ENCODE data around the gene ABCC8. TPM values are rescaled to one million over a fixed set of nuclear protein-coding genes. Genes with fewer than 3 reads are reported as not detected.

ABCC8 gene
- total and polyA plus RNA-seq, 4 donors = 5.5 to 33.2 (median 18.3) TPM

DNA sequence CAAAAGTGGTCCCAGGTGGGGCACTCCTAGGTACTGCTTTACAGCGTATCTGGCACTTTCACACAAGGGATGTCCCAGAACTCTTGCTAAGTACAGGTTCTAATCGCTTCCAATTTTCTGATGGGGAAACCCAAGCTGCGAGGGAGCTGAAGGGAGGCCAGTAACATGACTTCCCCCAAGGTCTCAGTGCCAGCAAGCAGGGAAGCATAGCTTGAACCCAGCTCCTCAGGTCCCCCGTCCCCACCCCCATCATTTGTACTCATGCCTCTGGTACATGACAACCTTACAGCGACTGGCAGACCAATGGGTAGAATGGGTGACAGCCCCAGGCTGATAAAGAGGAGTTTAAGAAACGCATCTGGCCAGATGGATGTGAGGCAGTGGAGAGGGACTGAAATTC lies 716 bp upstream of the ABCC8 start:
- H3K4me1 ChIP-seq (ENCODE audit: control insufficient read depth, insufficient read depth, low read length) = peaks cover 20% of the 10 kb centered on the region
- no peak for DNase-seq (ENCODE audit: low read depth in 4 of 6, low spot score in 6 of 6)
- no peaks in the 10 kb centered on the region for H3K36me3 ChIP-seq (ENCODE audit: control insufficient read depth, insufficient read depth, low read length)
- WGBS (ENCODE audit: insufficient coverage) = 46% methylated on average over 4 of the region's 6 CpGs
- no peak overlapping the region for H3K4me3 ChIP-seq (ENCODE audit: low read depth, low read length)
- H3K9me3 ChIP-seq (ENCODE audit: control insufficient read depth, insufficient read depth, low read length) = no peaks in the 10 kb centered on the region
- peaks cover 26% of the 10 kb centered on the region for H3K27me3 ChIP-seq (ENCODE audit: control insufficient read depth, insufficient read depth, low read length)
- H3K27ac ChIP-seq (ENCODE audit: low read depth, low read length) = no peak overlapping the region

DNA sequence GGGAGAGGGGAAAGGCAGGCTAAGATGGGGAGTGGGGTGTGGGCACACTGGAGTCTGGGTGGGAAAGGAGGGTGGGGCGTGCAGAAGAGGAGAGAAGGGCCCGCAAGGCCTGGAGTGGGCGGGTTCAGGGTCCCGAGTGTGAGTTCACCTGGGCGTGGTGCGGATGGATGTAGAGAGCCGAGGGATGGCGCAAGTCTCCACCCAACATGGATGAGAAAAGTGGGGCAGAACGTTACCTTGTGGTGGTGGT lies 364 bp upstream of the ABCC8 start:
- 12% methylated on average over 9 of the region's 9 CpGs for WGBS (ENCODE audit: insufficient coverage)
- peaks cover 26% of the 10 kb centered on the region for H3K27me3 ChIP-seq (ENCODE audit: control insufficient read depth, insufficient read depth, low read length)
- H3K4me1 ChIP-seq (ENCODE audit: control insufficient read depth, insufficient read depth, low read length) = peaks cover 20% of the 10 kb centered on the region
- no peaks in the 10 kb centered on the region for H3K9me3 ChIP-seq (ENCODE audit: control insufficient read depth, insufficient read depth, low read length)
- DNase-seq (ENCODE audit: low read depth in 4 of 6, low spot score in 6 of 6) = no peak
- no peak overlapping the region for H3K27ac ChIP-seq (ENCODE audit: low read depth, low read length)
- H3K36me3 ChIP-seq (ENCODE audit: control insufficient read depth, insufficient read depth, low read length) = no peaks in the 10 kb centered on the region
- peak overlapping the region; percentile 11 for H3K4me3 ChIP-seq (ENCODE audit: low read depth, low read length)

DNA sequence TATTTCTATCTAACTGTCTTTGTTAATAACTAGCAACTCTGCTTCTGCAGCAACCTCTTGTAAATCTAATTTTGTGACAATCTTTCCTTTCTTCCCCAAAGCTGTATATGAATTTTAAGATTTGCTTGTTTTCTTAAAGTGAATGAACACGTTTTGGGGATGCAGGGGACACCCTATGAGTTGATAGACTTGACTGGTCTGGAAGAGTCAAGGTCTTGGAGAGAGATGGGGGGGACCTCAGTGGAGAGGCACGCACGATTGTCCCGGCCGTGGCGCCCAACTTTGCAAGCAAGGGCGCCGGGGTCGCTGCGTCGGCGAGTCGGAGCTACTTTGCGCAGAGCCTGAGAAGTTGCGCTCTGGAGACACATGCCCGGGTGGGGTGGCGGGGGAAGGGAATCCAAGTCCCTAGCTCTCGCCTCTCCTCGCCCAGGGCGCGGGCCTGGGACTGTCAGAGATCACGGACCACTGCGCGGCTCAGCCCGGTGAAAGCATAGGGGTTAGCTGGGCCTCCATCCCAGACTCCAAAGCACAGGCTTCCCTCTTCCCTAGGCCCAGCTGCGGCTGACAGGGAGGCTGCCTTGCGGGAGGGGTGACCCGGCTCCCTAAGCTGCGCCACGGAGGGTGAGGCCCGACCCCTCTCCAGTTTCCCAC lies 854 bp downstream of the ABCC8 start:
- Histone ChIP-seq H3K9me3 (ENCODE audit: control insufficient read depth, insufficient read depth, low read length) (no peaks in the 10 kb centered on the region), H3K27me3 (ENCODE audit: control insufficient read depth, insufficient read depth, low read length) (peaks cover 26% of the 10 kb centered on the region), H3K27ac (ENCODE audit: low read depth, low read length) (no peak overlapping the region), H3K4me3 (ENCODE audit: low read depth, low read length) (peak overlapping the region; percentile 45), H3K36me3 (ENCODE audit: control insufficient read depth, insufficient read depth, low read length) (peaks cover 6% of the 10 kb centered on the region), H3K4me1 (ENCODE audit: control insufficient read depth, insufficient read depth, low read length) (peaks cover 20% of the 10 kb centered on the region)
- peak in 1 of 6 donors; percentile 36 for DNase-seq (ENCODE audit: low read depth in 4 of 6, low spot score in 6 of 6)
- 1% methylated on average over 31 of the region's 31 CpGs for WGBS (ENCODE audit: insufficient coverage)

DNA sequence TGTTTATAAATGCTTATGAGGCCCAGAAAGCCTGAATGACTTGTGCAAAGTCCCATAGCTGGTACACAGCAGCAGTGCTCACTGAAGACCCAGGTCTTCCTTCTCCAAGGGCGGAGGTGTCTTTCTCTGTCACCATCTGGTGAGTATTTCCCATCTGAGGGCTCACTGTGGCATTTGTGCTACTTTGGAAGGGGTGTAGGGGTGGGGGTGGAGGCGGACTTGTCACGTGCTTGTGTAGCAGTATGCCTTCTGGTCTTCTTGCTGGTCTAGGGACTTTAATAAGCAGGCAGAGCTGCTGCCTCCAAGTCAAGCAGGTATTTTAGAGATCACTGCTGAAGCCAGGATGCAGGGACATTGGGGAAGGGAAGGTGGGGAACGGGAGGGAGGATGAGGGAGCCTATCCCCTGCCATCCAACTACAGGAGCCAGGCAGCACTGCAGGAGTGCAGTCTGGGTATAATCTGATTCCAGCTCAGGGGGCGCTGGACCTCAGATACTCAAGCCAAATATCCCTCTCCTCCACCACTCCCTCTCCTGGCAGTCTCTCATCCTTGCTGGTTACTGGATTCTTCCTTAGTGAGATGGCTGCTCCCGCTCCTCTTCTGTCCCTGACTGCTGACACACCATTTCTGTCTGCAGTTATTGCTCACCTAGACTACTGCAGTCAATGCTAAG lies 3.4 kb downstream of the ABCC8 start:
- DNase-seq (ENCODE audit: low read depth in 4 of 6, low spot score in 6 of 6) = peak in 1 of 6 donors; percentile 47
- no peak overlapping the region for H3K4me3 ChIP-seq (ENCODE audit: low read depth, low read length)
- H3K27ac ChIP-seq (ENCODE audit: low read depth, low read length) = no peak overlapping the region
- WGBS (ENCODE audit: insufficient coverage) = 53% methylated on average over 4 of the region's 6 CpGs
- H3K4me1 ChIP-seq (ENCODE audit: control insufficient read depth, insufficient read depth, low read length) = peaks cover 12% of the 10 kb centered on the region
- no peaks in the 10 kb centered on the region for H3K9me3 ChIP-seq (ENCODE audit: control insufficient read depth, insufficient read depth, low read length)
- peaks cover 26% of the 10 kb centered on the region for H3K27me3 ChIP-seq (ENCODE audit: control insufficient read depth, insufficient read depth, low read length)
- H3K36me3 ChIP-seq (ENCODE audit: control insufficient read depth, insufficient read depth, low read length) = peaks cover 8% of the 10 kb centered on the region

DNA sequence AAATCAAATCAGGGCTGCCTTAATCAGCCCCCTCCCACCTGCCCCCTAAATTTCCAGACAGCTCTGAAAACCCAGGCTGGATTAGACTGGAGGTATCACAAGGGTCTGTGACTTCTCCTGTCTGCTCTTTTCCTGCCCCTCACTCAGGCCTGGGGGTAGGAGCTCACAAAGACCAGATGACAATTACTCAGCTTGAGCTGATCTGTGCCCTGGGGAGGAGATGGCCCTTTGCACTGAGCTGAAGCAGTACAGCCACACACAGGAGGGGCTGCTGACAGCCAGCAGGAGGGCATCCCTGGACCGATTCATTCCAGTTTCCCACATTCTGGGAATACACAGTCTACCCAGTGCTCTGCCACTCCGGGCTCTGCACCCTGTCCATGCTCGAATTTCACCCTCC lies 4.2 kb downstream of the ABCC8 start:
- H3K9me3 ChIP-seq (ENCODE audit: control insufficient read depth, insufficient read depth, low read length) = no peaks in the 10 kb centered on the region
- no peak overlapping the region for H3K4me3 ChIP-seq (ENCODE audit: low read depth, low read length)
- 20% methylated on average over 3 of the region's 3 CpGs for WGBS (ENCODE audit: insufficient coverage)
- peaks cover 8% of the 10 kb centered on the region for H3K36me3 ChIP-seq (ENCODE audit: control insufficient read depth, insufficient read depth, low read length)
- peaks cover 26% of the 10 kb centered on the region for H3K27me3 ChIP-seq (ENCODE audit: control insufficient read depth, insufficient read depth, low read length)
- no peak for DNase-seq (ENCODE audit: low read depth in 4 of 6, low spot score in 6 of 6)
- no peak overlapping the region for H3K27ac ChIP-seq (ENCODE audit: low read depth, low read length)
- H3K4me1 ChIP-seq (ENCODE audit: control insufficient read depth, insufficient read depth, low read length) = peaks cover 12% of the 10 kb centered on the region

DNA sequence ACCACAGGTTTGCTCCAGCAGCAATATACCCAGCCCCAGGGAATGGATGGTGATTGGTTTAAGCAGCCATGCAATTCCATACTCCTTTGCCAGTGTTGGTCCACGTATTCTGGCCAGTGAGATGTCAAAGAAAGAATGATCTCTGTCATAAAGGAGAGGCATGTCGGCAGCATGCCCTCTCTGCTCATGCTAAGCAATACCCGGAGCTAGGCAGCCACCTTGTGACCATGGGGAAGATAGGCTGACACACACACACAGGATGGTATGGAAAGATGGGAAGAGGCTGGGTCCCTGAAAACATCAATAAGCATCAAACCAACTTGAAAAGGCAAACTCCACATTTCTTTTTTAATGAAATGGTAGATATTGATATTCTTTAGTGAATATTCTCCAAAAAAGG lies 5.1 kb downstream of the ABCC8 start:
- Histone ChIP-seq H3K4me3 (ENCODE audit: low read depth, low read length) (no peak overlapping the region), H3K4me1 (ENCODE audit: control insufficient read depth, insufficient read depth, low read length) (peaks cover 8% of the 10 kb centered on the region), H3K9me3 (ENCODE audit: control insufficient read depth, insufficient read depth, low read length) (no peaks in the 10 kb centered on the region), H3K36me3 (ENCODE audit: control insufficient read depth, insufficient read depth, low read length) (peaks cover 8% of the 10 kb centered on the region), H3K27me3 (ENCODE audit: control insufficient read depth, insufficient read depth, low read length) (peaks cover 20% of the 10 kb centered on the region), H3K27ac (ENCODE audit: low read depth, low read length) (no peak overlapping the region)
- DNase-seq (ENCODE audit: low read depth in 4 of 6, low spot score in 6 of 6) = no peak
- 80% methylated on average over 1 of the region's 3 CpGs for WGBS (ENCODE audit: insufficient coverage)

DNA sequence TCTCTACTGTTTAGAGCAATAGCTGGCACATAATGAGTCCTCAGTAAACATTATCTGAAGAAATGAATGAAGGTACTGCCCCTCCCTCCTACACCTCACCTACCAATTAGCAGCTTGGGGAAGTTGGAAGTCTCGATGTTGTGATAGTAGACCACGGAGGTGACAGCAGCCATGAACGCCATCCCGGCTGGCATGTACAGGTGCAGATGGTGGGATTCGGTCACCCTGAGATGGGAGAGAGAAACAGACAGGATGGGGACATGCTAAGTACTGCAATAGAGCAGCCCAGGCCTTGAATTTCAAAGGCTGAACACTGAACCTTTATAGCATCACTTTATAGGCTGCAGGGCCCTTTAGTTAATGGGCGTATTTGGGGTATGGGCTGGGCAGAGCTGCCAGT lies 6.6 kb downstream of the ABCC8 start:
- Histone ChIP-seq H3K36me3 (ENCODE audit: control insufficient read depth, insufficient read depth, low read length) (peaks cover 8% of the 10 kb centered on the region), H3K4me1 (ENCODE audit: control insufficient read depth, insufficient read depth, low read length) (no peaks in the 10 kb centered on the region), H3K27me3 (ENCODE audit: control insufficient read depth, insufficient read depth, low read length) (peaks cover 6% of the 10 kb centered on the region), H3K4me3 (ENCODE audit: low read depth, low read length) (no peak overlapping the region), H3K27ac (ENCODE audit: low read depth, low read length) (no peak overlapping the region), H3K9me3 (ENCODE audit: control insufficient read depth, insufficient read depth, low read length) (no peaks in the 10 kb centered on the region)
- WGBS (ENCODE audit: insufficient coverage) = 96% methylated on average over 4 of the region's 6 CpGs
- DNase-seq (ENCODE audit: low read depth in 4 of 6, low spot score in 6 of 6) = no peak

DNA sequence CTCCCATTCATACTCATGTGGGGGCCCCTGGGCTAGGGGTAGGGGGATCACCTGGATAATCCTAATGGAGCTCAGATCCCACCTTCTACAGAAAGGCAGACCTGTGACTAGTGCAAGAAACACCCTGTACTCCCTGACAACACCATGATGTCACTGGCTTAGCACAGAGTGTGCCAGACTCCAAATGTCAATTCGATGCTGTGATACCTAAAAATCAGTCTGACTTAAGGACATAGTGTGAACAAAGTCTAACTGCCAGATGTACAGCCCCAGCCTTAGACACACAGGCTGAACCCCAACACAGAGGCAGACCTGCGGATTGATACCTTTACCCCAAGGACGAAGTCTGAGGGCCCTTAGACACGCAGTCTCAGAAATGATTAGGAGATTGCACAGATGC lies 8.5 kb downstream of the ABCC8 start:
- Histone ChIP-seq H3K4me1 (ENCODE audit: control insufficient read depth, insufficient read depth, low read length) (no peaks in the 10 kb centered on the region), H3K27ac (ENCODE audit: low read depth, low read length) (no peak overlapping the region), H3K9me3 (ENCODE audit: control insufficient read depth, insufficient read depth, low read length) (no peaks in the 10 kb centered on the region), H3K4me3 (ENCODE audit: low read depth, low read length) (no peak overlapping the region), H3K27me3 (ENCODE audit: control insufficient read depth, insufficient read depth, low read length) (no peaks in the 10 kb centered on the region), H3K36me3 (ENCODE audit: control insufficient read depth, insufficient read depth, low read length) (peaks cover 15% of the 10 kb centered on the region)
- WGBS (ENCODE audit: insufficient coverage) = 89% methylated on average over 4 of the region's 4 CpGs
- no peak for DNase-seq (ENCODE audit: low read depth in 4 of 6, low spot score in 6 of 6)

DNA sequence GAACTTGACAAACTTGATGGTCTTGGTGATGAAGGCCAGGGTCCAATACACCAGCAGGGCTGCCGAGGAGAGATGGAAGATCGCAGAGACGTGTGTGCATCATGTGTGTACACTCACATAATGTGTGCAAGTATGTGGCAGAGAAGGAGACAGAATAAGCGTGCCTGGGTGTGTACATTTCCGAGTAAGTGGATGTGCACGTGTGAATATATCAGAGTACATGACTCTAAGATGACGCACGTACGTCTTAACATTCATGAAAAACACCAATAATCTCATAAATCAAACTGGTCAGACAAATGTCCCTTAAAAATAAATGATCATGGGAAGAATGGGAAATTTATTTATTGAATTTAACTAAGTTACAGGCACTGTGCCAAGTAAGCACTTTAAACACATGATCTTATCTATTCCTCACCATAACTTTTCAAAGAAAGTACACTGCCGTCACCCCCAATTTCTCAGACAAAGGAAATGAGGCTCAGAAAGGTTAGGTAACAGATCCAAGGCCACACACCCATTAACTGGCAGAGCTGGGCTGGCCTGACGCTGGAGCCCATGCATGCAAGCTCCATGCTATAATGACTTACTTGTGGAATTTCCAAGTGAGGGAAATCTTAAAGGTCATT lies 13.0 kb downstream of the ABCC8 start:
- no peak for DNase-seq (ENCODE audit: low read depth in 4 of 6, low spot score in 6 of 6)
- Histone ChIP-seq H3K9me3 (ENCODE audit: control insufficient read depth, insufficient read depth, low read length) (no peaks in the 10 kb centered on the region), H3K27ac (ENCODE audit: low read depth, low read length) (no peak overlapping the region), H3K4me3 (ENCODE audit: low read depth, low read length) (no peak overlapping the region), H3K36me3 (ENCODE audit: control insufficient read depth, insufficient read depth, low read length) (peaks cover 23% of the 10 kb centered on the region), H3K27me3 (ENCODE audit: control insufficient read depth, insufficient read depth, low read length) (no peaks in the 10 kb centered on the region), H3K4me1 (ENCODE audit: control insufficient read depth, insufficient read depth, low read length) (no peaks in the 10 kb centered on the region)
- WGBS (ENCODE audit: insufficient coverage) = 79% methylated on average over 5 of the region's 11 CpGs

DNA sequence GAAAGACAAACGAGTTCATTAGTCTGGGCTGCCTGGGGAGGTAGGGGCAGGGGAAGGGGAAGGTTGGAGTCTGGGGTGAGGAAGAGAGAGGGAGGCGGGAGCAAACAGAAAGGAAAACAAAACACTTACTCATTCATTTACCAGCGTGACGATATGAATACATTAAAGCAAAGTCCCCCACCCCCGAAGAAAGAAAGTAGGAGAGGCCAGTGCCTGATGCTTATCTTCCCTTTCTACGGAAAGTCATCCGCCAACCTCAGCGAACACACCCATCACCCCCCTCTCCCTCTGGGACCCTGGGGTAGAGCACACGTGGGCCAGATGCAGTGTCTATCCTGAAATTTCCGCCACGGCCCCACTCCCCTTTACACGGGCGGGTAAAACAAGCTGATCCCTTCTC lies 13.7 kb downstream of the ABCC8 start:
- no peaks in the 10 kb centered on the region for H3K9me3 ChIP-seq (ENCODE audit: control insufficient read depth, insufficient read depth, low read length)
- H3K4me1 ChIP-seq (ENCODE audit: control insufficient read depth, insufficient read depth, low read length) = no peaks in the 10 kb centered on the region
- WGBS (ENCODE audit: insufficient coverage) = 52% methylated on average over 9 of the region's 13 CpGs
- peaks cover 23% of the 10 kb centered on the region for H3K36me3 ChIP-seq (ENCODE audit: control insufficient read depth, insufficient read depth, low read length)
- no peak overlapping the region for H3K27ac ChIP-seq (ENCODE audit: low read depth, low read length)
- DNase-seq (ENCODE audit: low read depth in 4 of 6, low spot score in 6 of 6) = no peak
- no peaks in the 10 kb centered on the region for H3K27me3 ChIP-seq (ENCODE audit: control insufficient read depth, insufficient read depth, low read length)
- H3K4me3 ChIP-seq (ENCODE audit: low read depth, low read length) = no peak overlapping the region

Measured in spinal cord (tissue), 10 donors.